Kidney (tissue), 14 donors: ENCODE measurements around the gene FRAS1. TPM values are rescaled to one million over a fixed set of nuclear protein-coding genes. Genes with fewer than 3 reads are reported as not detected.

Experiments used
- DNase-seq, 5 donors: peaks; one replicate each; pipeline ENCODE4 v3.0.0-alpha.2; 2013 to 2020
- FAIRE-seq: peaks from 2 replicates; lab custom pipeline; 2012; peaks lifted over from hg19 to GRCh38; lab: Jason Lieb, UNC
- H3K27ac ChIP-seq, 2 donors: one replicate each; pipeline ENCODE4 v1.7.0; 2013; ENCODE audit warnings: low read depth in 2 of 2, low read length in 2 of 2, inconsistent platforms in 1 of 2
- H3K27me3 ChIP-seq: one replicate; pipeline ENCODE4 v1.7.1; 2013; ENCODE audit warnings: low read length, inconsistent platforms; ENCODE audit not compliant: control insufficient read depth, insufficient read depth
- H3K36me3 ChIP-seq, 3 donors: one replicate each; pipeline versions ENCODE4 v1.7.0 to v1.7.1; 2013; ENCODE audit warnings: low read length in 3 of 3, control low read depth in 1 of 3, inconsistent platforms in 1 of 3; ENCODE audit not compliant: insufficient read depth in 3 of 3, control insufficient read depth in 2 of 3
- H3K4me1 ChIP-seq, 3 donors: one replicate each; pipeline versions ENCODE4 v1.7.0 to v1.7.1; 2013; ENCODE audit warnings: low read length in 3 of 3, inconsistent platforms in 1 of 3, low read depth in 1 of 3; ENCODE audit not compliant: control insufficient read depth in 2 of 3, insufficient read depth in 2 of 3
- H3K4me3 ChIP-seq, 3 donors: one replicate each; pipeline versions ENCODE4 v1.7.0 to v1.8.1; 2013; ENCODE audit warnings: low read length in 3 of 3, control low read depth in 1 of 3, inconsistent platforms in 1 of 3
- H3K9ac ChIP-seq, 3 donors: one replicate each; pipeline versions ENCODE4 v1.7.0 to v1.7.1; 2013; ENCODE audit warnings: low read length in 3 of 3, control low read depth in 1 of 3, inconsistent platforms in 1 of 3
- H3K9me3 ChIP-seq, 3 donors: one replicate each; pipeline versions ENCODE4 v1.7.0 to v1.7.1; 2013; ENCODE audit warnings: low read length in 3 of 3, control low read depth in 1 of 3, inconsistent platforms in 1 of 3; ENCODE audit not compliant: control insufficient read depth in 2 of 3, insufficient read depth in 1 of 3
- intact Hi-C: fragments of 100-400 bp; cut with DNase I; formaldehyde crosslinking; loops from one replicate; pipeline ENCODE4 v1.11.1; 2022
- polyA plus RNA-seq: library from polyadenylated mRNA; stranded (reverse); fragments of 350-450 nt; fragmentation: Illumina TruSeq; extraction: RNeasy Lipid Tissue Mini Kit (QIAGEN cat#74804); gene quantifications from one replicate; pipeline ENCODE4 v1.2.3, GENCODE V29; 2014; ENCODE audit warnings: low read depth, low replicate concordance; ENCODE audit not compliant: insufficient read depth
- total RNA-seq: library from RNA; stranded (reverse); fragmentation: NEBNext Ultra II Directional; extraction: Animal tissue kit (Norgen Biotek cat#: 25700); gene quantifications from one replicate; pipeline ENCODE4 v1.2.1, GENCODE V29; 2021
- TF ChIP-seq, protein P1 (sequence below): IDR thresholded peaks from 3 replicates; pipeline ENCODE4 v1.5.1; 2012; ENCODE audit warnings: mild to moderate bottlenecking, moderate library complexity, borderline replicate concordance; ENCODE audit not compliant: insufficient read depth; ENCODE audit errors: extremely low read depth
- donor health status: control.
- donor health status: control.
- donor health status: control.
- donor health status: control.
- donor health status: control.
- donor health status: DM: yes; HTN: yes; CAD: no.
- donor health status: Normal renal cell carcinoma (clear cell type).

FRAS1 gene
- total and polyA plus RNA-seq, 2 donors from 2014 or later: 6.5 to 31.5 TPM

DNA sequence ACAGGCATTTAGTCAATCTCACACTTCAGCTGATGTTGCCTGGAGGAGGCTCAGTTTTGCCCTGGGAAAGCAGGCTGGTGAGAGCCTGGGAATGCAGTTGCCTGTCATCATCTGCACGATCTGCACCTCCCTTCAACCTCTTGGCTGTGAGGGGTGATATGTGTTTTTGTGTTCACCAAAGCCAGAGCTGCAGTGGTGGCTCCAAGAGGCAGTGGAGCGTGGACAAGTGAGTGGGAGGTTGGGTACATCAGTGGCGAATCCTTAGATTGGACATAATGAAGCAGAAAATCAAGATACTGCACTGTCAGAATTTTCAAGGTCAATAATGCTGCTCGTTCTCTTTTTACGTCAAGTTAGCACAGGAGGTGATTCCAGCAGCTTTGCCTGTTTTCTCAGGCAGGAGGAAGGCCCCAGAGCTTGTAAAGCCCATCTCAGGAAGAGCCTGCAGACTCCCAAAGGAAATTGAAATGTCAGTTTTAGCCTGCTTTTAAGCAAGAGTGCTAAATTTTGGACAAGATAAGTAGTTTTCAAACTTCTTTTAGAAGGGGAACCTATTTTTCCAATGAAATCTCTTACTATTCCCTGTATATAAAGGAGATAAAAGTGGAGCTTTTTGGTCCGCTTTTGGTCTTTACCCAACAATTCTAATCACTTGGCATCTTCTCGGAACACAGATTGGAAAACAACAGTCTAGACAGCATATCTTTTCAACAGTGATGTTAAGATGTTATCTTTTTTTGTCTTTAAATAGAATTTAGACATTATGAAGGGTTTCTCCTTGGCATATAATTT is 92.8 kb downstream of the FRAS1 start:
- H3K4me1 ChIP-seq: peaks cover 3 to 28% (median 10%) of the 10 kb centered on the region in 3 donors
- H3K27ac ChIP-seq: peak overlapping the region; percentile 47 to 73
- intact Hi-C loops: no loop called here
- no peak overlapping the region for H3K4me3 ChIP-seq
- H3K9ac ChIP-seq: no peak overlapping the region
- no peaks in the 10 kb centered on the region for H3K36me3 ChIP-seq
- TF ChIP-seq, protein P1, sequence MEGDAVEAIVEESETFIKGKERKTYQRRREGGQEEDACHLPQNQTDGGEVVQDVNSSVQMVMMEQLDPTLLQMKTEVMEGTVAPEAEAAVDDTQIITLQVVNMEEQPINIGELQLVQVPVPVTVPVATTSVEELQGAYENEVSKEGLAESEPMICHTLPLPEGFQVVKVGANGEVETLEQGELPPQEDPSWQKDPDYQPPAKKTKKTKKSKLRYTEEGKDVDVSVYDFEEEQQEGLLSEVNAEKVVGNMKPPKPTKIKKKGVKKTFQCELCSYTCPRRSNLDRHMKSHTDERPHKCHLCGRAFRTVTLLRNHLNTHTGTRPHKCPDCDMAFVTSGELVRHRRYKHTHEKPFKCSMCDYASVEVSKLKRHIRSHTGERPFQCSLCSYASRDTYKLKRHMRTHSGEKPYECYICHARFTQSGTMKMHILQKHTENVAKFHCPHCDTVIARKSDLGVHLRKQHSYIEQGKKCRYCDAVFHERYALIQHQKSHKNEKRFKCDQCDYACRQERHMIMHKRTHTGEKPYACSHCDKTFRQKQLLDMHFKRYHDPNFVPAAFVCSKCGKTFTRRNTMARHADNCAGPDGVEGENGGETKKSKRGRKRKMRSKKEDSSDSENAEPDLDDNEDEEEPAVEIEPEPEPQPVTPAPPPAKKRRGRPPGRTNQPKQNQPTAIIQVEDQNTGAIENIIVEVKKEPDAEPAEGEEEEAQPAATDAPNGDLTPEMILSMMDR: no peak
- DNase-seq: peak in 4 of 5 donors; percentile 83 to 91 (median 88)
- H3K9me3 ChIP-seq: no peaks in the 10 kb centered on the region
- FAIRE-seq: no peak
- H3K27me3 ChIP-seq: no peaks in the 10 kb centered on the region

- Histone ChIP-seq H3K9me3 (no peaks in the 10 kb centered on the region), H3K4me3 (peak overlapping the region in 1 of 3 donors; percentile 6), H3K36me3 (no peaks in the 10 kb centered on the region), H3K4me1 (peaks cover 3 to 32% (median 12%) of the 10 kb centered on the region in 3 donors), H3K27me3 (no peaks in the 10 kb centered on the region), H3K9ac (no peak overlapping the region), H3K27ac (no peak overlapping the region)
- peak; percentile 83 for FAIRE-seq
- peak in 2 of 5 donors; percentile 82 to 83 for DNase-seq
- TF ChIP-seq, protein P1: no peak
- intact Hi-C loops: no loop called here
These were observed 93.4 kb downstream of the FRAS1 start for GRCh38 chr4:78150543-78150864.

GRCh38 chr4:78152795-78153194 is 95.7 kb downstream of the FRAS1 start:
- DNase-seq (no peak), FAIRE-seq (no peak)
- no peak overlapping the region for H3K27ac ChIP-seq
- no peaks in the 10 kb centered on the region for H3K36me3 ChIP-seq
- H3K4me1 ChIP-seq: peaks cover 5 to 36% (median 13%) of the 10 kb centered on the region in 3 donors
- intact Hi-C loops: no loop called here
- H3K9me3 ChIP-seq: no peaks in the 10 kb centered on the region
- H3K4me3 ChIP-seq: no peak overlapping the region
- H3K9ac ChIP-seq: no peak overlapping the region
- TF ChIP-seq, protein P1: no peak
- H3K27me3 ChIP-seq: no peaks in the 10 kb centered on the region
